Measurements from ENCODE around the gene FUT3.
A peak's percentile ranks its signal among the peaks of the same experiment; 100 is the strongest.

Gene FUT3

GRCh38 chr19:5827891-5828660 is 23.2 kb downstream of the FUT3 start:
- peaks cover 3% of the 10 kb centered on the region; the same call in 1 of the 2 replicates for H3K4me1 ChIP-seq (ENCODE audit: insufficient read depth, low read length)
- H3K9ac ChIP-seq (ENCODE audit: low read depth, low read length) = peak overlapping the region; percentile 82
- H3K36me3 ChIP-seq (ENCODE audit: insufficient read depth, low read length) = no peaks in the 10 kb centered on the region

GRCh38 chr19:5827342-5827890 is 23.8 kb downstream of the FUT3 start:
- no peaks in the 10 kb centered on the region for H3K9me3 ChIP-seq (ENCODE audit: control insufficient read depth, insufficient read depth, low read length)
- H3K36me3 ChIP-seq (ENCODE audit: insufficient read depth, low read length) = no peaks in the 10 kb centered on the region
- peaks cover 3% of the 10 kb centered on the region; the same call in 1 of the 2 replicates for H3K4me1 ChIP-seq (ENCODE audit: insufficient read depth, low read length)
- peak overlapping the region; percentile 82 for H3K9ac ChIP-seq (ENCODE audit: low read depth, low read length)

More at GRCh38 chr19:5827891-5828660, 23.2 kb downstream of the FUT3 start:
- H3K9me3 ChIP-seq (ENCODE audit: control insufficient read depth, insufficient read depth, low read length) = no peaks in the 10 kb centered on the region

- Histone ChIP-seq H3K9ac (ENCODE audit: low read depth, low read length) (peak overlapping the region; percentile 82; the same call in 1 of the 2 replicates), H3K9me3 (ENCODE audit: control insufficient read depth, insufficient read depth, low read length) (no peaks in the 10 kb centered on the region), H3K36me3 (ENCODE audit: insufficient read depth, low read length) (no peaks in the 10 kb centered on the region), H3K4me1 (ENCODE audit: insufficient read depth, low read length) (peaks cover 3% of the 10 kb centered on the region; the same call in 1 of the 2 replicates)
Measured at GRCh38 chr19:5826531-5827341, 24.5 kb downstream of the FUT3 start.

GRCh38 chr19:5825178-5825577 is 26.1 kb downstream of the FUT3 start:
- Histone ChIP-seq H3K9ac (ENCODE audit: low read depth, low read length) (no peak overlapping the region), H3K4me1 (ENCODE audit: insufficient read depth, low read length) (peaks cover 3% of the 10 kb centered on the region; the same call in 1 of the 2 replicates), H3K9me3 (ENCODE audit: control insufficient read depth, insufficient read depth, low read length) (no peaks in the 10 kb centered on the region), H3K36me3 (ENCODE audit: insufficient read depth, low read length) (no peaks in the 10 kb centered on the region)

GRCh38 chr19:5824751-5825150 is 26.5 kb downstream of the FUT3 start:
- H3K9ac ChIP-seq (ENCODE audit: low read depth, low read length) = no peak overlapping the region
- no peaks in the 10 kb centered on the region for H3K9me3 ChIP-seq (ENCODE audit: control insufficient read depth, insufficient read depth, low read length)
- H3K4me1 ChIP-seq (ENCODE audit: insufficient read depth, low read length) = peaks cover 3% of the 10 kb centered on the region; the same call in 1 of the 2 replicates
- H3K36me3 ChIP-seq (ENCODE audit: insufficient read depth, low read length) = no peaks in the 10 kb centered on the region

- Histone ChIP-seq H3K4me1 (ENCODE audit: insufficient read depth, low read length) (peaks cover 3% of the 10 kb centered on the region; the same call in 1 of the 2 replicates), H3K9me3 (ENCODE audit: control insufficient read depth, insufficient read depth, low read length) (no peaks in the 10 kb centered on the region), H3K9ac (ENCODE audit: low read depth, low read length) (no peak overlapping the region), H3K36me3 (ENCODE audit: insufficient read depth, low read length) (no peaks in the 10 kb centered on the region)
Measured at GRCh38 chr19:5823579-5824281, 27.5 kb downstream of the FUT3 start.

- Histone ChIP-seq H3K9ac (ENCODE audit: low read depth, low read length) (no peak overlapping the region), H3K4me1 (ENCODE audit: insufficient read depth, low read length) (peaks cover 3% of the 10 kb centered on the region; the same call in 1 of the 2 replicates), H3K9me3 (ENCODE audit: control insufficient read depth, insufficient read depth, low read length) (no peaks in the 10 kb centered on the region), H3K36me3 (ENCODE audit: insufficient read depth, low read length) (no peaks in the 10 kb centered on the region)
Measured at GRCh38 chr19:5822181-5822844, 28.9 kb downstream of the FUT3 start.

GRCh38 chr19:5821521-5822180 is 29.6 kb downstream of the FUT3 start:
- Histone ChIP-seq H3K36me3 (ENCODE audit: insufficient read depth, low read length) (no peaks in the 10 kb centered on the region), H3K9ac (ENCODE audit: low read depth, low read length) (no peak overlapping the region), H3K4me1 (ENCODE audit: insufficient read depth, low read length) (peaks cover 3% of the 10 kb centered on the region; the same call in 1 of the 2 replicates), H3K9me3 (ENCODE audit: control insufficient read depth, insufficient read depth, low read length) (no peaks in the 10 kb centered on the region)

GRCh38 chr19:5820785-5821184 is 30.5 kb downstream of the FUT3 start:
- no peaks in the 10 kb centered on the region for H3K36me3 ChIP-seq (ENCODE audit: insufficient read depth, low read length)
- no peak overlapping the region for H3K9ac ChIP-seq (ENCODE audit: low read depth, low read length)
- H3K9me3 ChIP-seq (ENCODE audit: control insufficient read depth, insufficient read depth, low read length) = no peaks in the 10 kb centered on the region
- H3K4me1 ChIP-seq (ENCODE audit: insufficient read depth, low read length) = no peaks in the 10 kb centered on the region

- Histone ChIP-seq H3K9ac (ENCODE audit: low read depth, low read length) (no peak overlapping the region), H3K36me3 (ENCODE audit: insufficient read depth, low read length) (no peaks in the 10 kb centered on the region), H3K4me1 (ENCODE audit: insufficient read depth, low read length) (no peaks in the 10 kb centered on the region), H3K9me3 (ENCODE audit: control insufficient read depth, insufficient read depth, low read length) (no peaks in the 10 kb centered on the region)
Measured at GRCh38 chr19:5818594-5818993, 32.7 kb downstream of the FUT3 start.

- Histone ChIP-seq H3K9me3 (ENCODE audit: control insufficient read depth, insufficient read depth, low read length) (no peaks in the 10 kb centered on the region), H3K4me1 (ENCODE audit: insufficient read depth, low read length) (no peaks in the 10 kb centered on the region), H3K9ac (ENCODE audit: low read depth, low read length) (no peak overlapping the region), H3K36me3 (ENCODE audit: insufficient read depth, low read length) (no peaks in the 10 kb centered on the region)
Measured at GRCh38 chr19:5817218-5817617, 34.0 kb downstream of the FUT3 start.

GRCh38 chr19:5814852-5815246 is 36.4 kb downstream of the FUT3 start:
- Histone ChIP-seq H3K36me3 (ENCODE audit: insufficient read depth, low read length) (no peaks in the 10 kb centered on the region), H3K9me3 (ENCODE audit: control insufficient read depth, insufficient read depth, low read length) (no peaks in the 10 kb centered on the region), H3K9ac (ENCODE audit: low read depth, low read length) (no peak overlapping the region), H3K4me1 (ENCODE audit: insufficient read depth, low read length) (no peaks in the 10 kb centered on the region)

- no peak overlapping the region for H3K9ac ChIP-seq (ENCODE audit: low read depth, low read length)
- H3K4me1 ChIP-seq (ENCODE audit: insufficient read depth, low read length) = no peaks in the 10 kb centered on the region
- H3K36me3 ChIP-seq (ENCODE audit: insufficient read depth, low read length) = no peaks in the 10 kb centered on the region
- no peaks in the 10 kb centered on the region for H3K9me3 ChIP-seq (ENCODE audit: control insufficient read depth, insufficient read depth, low read length)
Measured at GRCh38 chr19:5814123-5814851, 37.0 kb downstream of the FUT3 start.

All from ES-I3 (cell line).